ENCODE data around the gene COLGALT1. TPM values are rescaled to one million over a fixed set of nuclear protein-coding genes. Genes with fewer than 3 reads are reported as not detected.

Gene COLGALT1
- total RNA-seq, 1 experiment from 2014 or later: 86.0 TPM

- CTCF ChIA-PET: no interaction called here
- Histone ChIP-seq H3K27ac (ENCODE audit: low read depth, low read length) (no peak overlapping the region), H3K9me2 (ENCODE audit: insufficient read depth) (no peaks in the 10 kb centered on the region), H3K79me2 (ENCODE audit: insufficient read depth, low read length) (no peaks in the 10 kb centered on the region), H3K9ac (ENCODE audit: low read length) (no peak overlapping the region), H3K9me3 (ENCODE audit: control insufficient read depth in 1 of 2, insufficient read depth in 1 of 2, low read depth in 1 of 2, low read length in 2 of 2) (no peaks in the 10 kb centered on the region; a peak in 1 of 4 replicates), H2AFZ (ENCODE audit: low read depth, low read length, poor library complexity, severe bottlenecking) (no peak overlapping the region), H4K20me1 (ENCODE audit: insufficient read depth) (no peaks in the 10 kb centered on the region), H3K4me3 (replicated peaks in 1 of 2; ENCODE audit: low read depth in 1 of 2, low read length in 2 of 2) (no peak overlapping the region), H3K36me3 (ENCODE audit: control insufficient read depth in 1 of 2, insufficient read depth in 2 of 2, low read length in 2 of 2) (peaks cover 2 to 9% of the 10 kb centered on the region in 2 experiments; a peak in 1 of 4 replicates), H3K27me3 (ENCODE audit: insufficient read depth, low read length) (no peaks in the 10 kb centered on the region), H3K4me2 (ENCODE audit: low read length) (no peak overlapping the region), H3K4me1 (ENCODE audit: control insufficient read depth in 1 of 2, insufficient read depth in 2 of 2, low read length in 2 of 2) (peaks cover 0 to 4% of the 10 kb centered on the region in 2 experiments; a peak in 1 of 4 replicates)
- RAD21 ChIA-PET (ENCODE audit: low non-redundant PET in 1 of 2, low total read pairs in 2 of 2, uncharacterized antibody in 2 of 2, unreplicated experiment in 2 of 2): interaction anchor here in 1 of 2 experiments (0.6 kb wide), 1 partner anchor 9 kb away, joined by 3 read pairs; no protein-coding TSS in a partner anchor
- intact Hi-C loops (cut with micrococcal nuclease): no loop called here
- no TSS peak for BruUV-seq (replicated peaks)
- TF ChIP-seq SRF (IDR thresholded peaks at IDR 0.05; ENCODE audit: low read depth) (no peak), ZFX (IDR thresholded peaks at IDR 0.05) (no peak), YY1 (IDR thresholded peaks at IDR 0.05; ENCODE audit: extremely low read depth, insufficient replicate concordance, low read depth, low read length) (no peak), TCF7L2 (IDR thresholded peaks at IDR 0.05; ENCODE audit: borderline replicate concordance, extremely low read depth, insufficient read depth, insufficient read length) (no peak), ATF3 (IDR thresholded peaks at IDR 0.05) (no peak), RAD21 (IDR thresholded peaks at IDR 0.05; ENCODE audit: low read depth) (no peak), CEBPB (IDR thresholded peaks at IDR 0.05; ENCODE audit: low read depth) (no peak), POLR2A (IDR thresholded peaks at IDR 0.05; ENCODE audit: borderline replicate concordance, extremely low read depth, insufficient read depth, insufficient read length) (no peak), JUND (IDR thresholded peaks at IDR 0.05) (no peak)
- ATAC-seq (no peak), DNase-seq (ENCODE audit: low read depth, low spot score) (no peak)
- POLR2A ChIA-PET: no interaction called here
Measured at GRCh38 chr19:17623224-17623935, 67.9 kb downstream of the COLGALT1 start.

GRCh38 chr19:17624314-17624991 lies 69.0 kb downstream of the COLGALT1 start:
- Histone ChIP-seq H3K4me3 (replicated peaks in 1 of 2; ENCODE audit: low read depth in 1 of 2, low read length in 2 of 2) (no peak overlapping the region), H4K20me1 (ENCODE audit: insufficient read depth) (no peaks in the 10 kb centered on the region), H3K4me2 (ENCODE audit: low read length) (no peak overlapping the region), H3K27me3 (ENCODE audit: insufficient read depth, low read length) (no peaks in the 10 kb centered on the region), H3K4me1 (ENCODE audit: control insufficient read depth in 1 of 2, insufficient read depth in 2 of 2, low read length in 2 of 2) (no peaks in the 10 kb centered on the region), H3K9ac (ENCODE audit: low read length) (no peak overlapping the region), H3K9me2 (ENCODE audit: insufficient read depth) (no peaks in the 10 kb centered on the region), H3K79me2 (ENCODE audit: insufficient read depth, low read length) (no peaks in the 10 kb centered on the region), H3K9me3 (ENCODE audit: control insufficient read depth in 1 of 2, insufficient read depth in 1 of 2, low read depth in 1 of 2, low read length in 2 of 2) (no peaks in the 10 kb centered on the region; a peak in 1 of 4 replicates), H2AFZ (ENCODE audit: low read depth, low read length, poor library complexity, severe bottlenecking) (no peak overlapping the region), H3K36me3 (ENCODE audit: control insufficient read depth in 1 of 2, insufficient read depth in 2 of 2, low read length in 2 of 2) (peaks cover 2 to 9% of the 10 kb centered on the region in 2 experiments; a peak in 1 of 4 replicates), H3K27ac (ENCODE audit: low read depth, low read length) (no peak overlapping the region)
- ChIA-PET RAD21 (ENCODE audit: low non-redundant PET in 1 of 2, low total read pairs in 2 of 2, uncharacterized antibody in 2 of 2, unreplicated experiment in 2 of 2) (no interaction called here), CTCF (no interaction called here), POLR2A (no interaction called here)
- no peak for ATAC-seq
- no peak for DNase-seq (ENCODE audit: low read depth, low spot score)
- BruUV-seq (replicated peaks): no TSS peak
- intact Hi-C loops (cut with micrococcal nuclease): no loop called here
- no peak for TF ChIP-seq EZH2phosphoT487 (IDR thresholded peaks at IDR 0.05; ENCODE audit: borderline replicate concordance)
- TF ChIP-seq ZFX (IDR thresholded peaks at IDR 0.05): no peak
- no peak for TF ChIP-seq FOSL1 (IDR thresholded peaks at IDR 0.05; ENCODE audit: low read depth)
- TF ChIP-seq REST (IDR thresholded peaks at IDR 0.05; ENCODE audit: low read depth): no peak
- TF ChIP-seq SIN3A (IDR thresholded peaks at IDR 0.05; ENCODE audit: low read depth): no peak
- TF ChIP-seq CBX3 (IDR thresholded peaks at IDR 0.05; ENCODE audit: low read depth): no peak
- no peak for TF ChIP-seq JUND (IDR thresholded peaks at IDR 0.05)
- TF ChIP-seq RAD21 (IDR thresholded peaks at IDR 0.05; ENCODE audit: low read depth): no peak
- TF ChIP-seq POLR2AphosphoS5 (IDR thresholded peaks at IDR 0.05; ENCODE audit: low read depth, low read length): no peak
- no peak for TF ChIP-seq TCF7L2 (IDR thresholded peaks at IDR 0.05; ENCODE audit: borderline replicate concordance, extremely low read depth, insufficient read depth, insufficient read length)
- no peak for TF ChIP-seq EZH2 (IDR thresholded peaks at IDR 0.05)
- TF ChIP-seq ZNF274 (IDR thresholded peaks at IDR 0.05; ENCODE audit: low read depth, low read length): no peak

All from HCT116 (cell line).